ENCODE results near the gene MAMDC2.

MAMDC2 gene

GRCh38 chr9:70256123-70256551, 212.5 kb downstream of the MAMDC2 start:
- H3K27ac ChIP-seq, result no peak overlapping the region
- TF ChIP-seq CTCF (conservative IDR thresholded peaks at IDR 0.05), result no peak

GRCh38 chr9:70257502-70257901, 213.9 kb downstream of the MAMDC2 start:
- H3K27ac ChIP-seq, result peak overlapping the region; percentile 89

GRCh38 chr9:70257991-70258691, 214.5 kb downstream of the MAMDC2 start:
- peak overlapping the region; percentile 89 for H3K27ac ChIP-seq
- no peak for TF ChIP-seq CTCF (conservative IDR thresholded peaks at IDR 0.05)

More at GRCh38 chr9:70257502-70257901, 213.9 kb downstream of the MAMDC2 start:
- no peak for TF ChIP-seq CTCF (conservative IDR thresholded peaks at IDR 0.05)

GRCh38 chr9:70258692-70259511, 215.3 kb downstream of the MAMDC2 start, which contains the start of gene SMC5:
Gene SMC5, plus strand, starts transcription at chr9:70258978. Its CDS starts 101 bp downstream, at chr9:70259079.
- H3K27ac ChIP-seq, result peak within 1 kb of the TSS; percentile 89
- no peak for TF ChIP-seq CTCF (conservative IDR thresholded peaks at IDR 0.05)

DNA sequence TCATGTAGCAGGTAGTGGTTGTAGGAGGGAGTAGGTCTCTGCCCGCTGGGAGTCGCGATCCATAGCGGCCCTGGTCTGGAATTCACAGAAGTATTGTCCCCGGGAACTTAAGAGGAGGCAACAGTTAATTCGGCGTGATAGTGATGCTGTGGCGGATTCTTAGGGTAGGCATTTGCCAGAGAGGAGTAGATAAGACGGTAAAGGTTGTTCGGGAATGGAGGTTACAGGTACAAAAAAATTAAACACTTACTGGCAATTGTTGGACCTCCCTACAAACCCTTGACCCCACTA, 215.8 kb downstream of the MAMDC2 start:
- peak overlapping the region; percentile 89 for H3K27ac ChIP-seq
- TF ChIP-seq CTCF (conservative IDR thresholded peaks at IDR 0.05), result 0 out of 2 replicates have a peak, but pooled peaks have one; percentile 9

- TF ChIP-seq CTCF (conservative IDR thresholded peaks at IDR 0.05), result no peak
- H3K27ac ChIP-seq, result peak overlapping the region; percentile 89
Measured at GRCh38 chr9:70260007-70260443, 216.4 kb downstream of the MAMDC2 start.

DNA sequence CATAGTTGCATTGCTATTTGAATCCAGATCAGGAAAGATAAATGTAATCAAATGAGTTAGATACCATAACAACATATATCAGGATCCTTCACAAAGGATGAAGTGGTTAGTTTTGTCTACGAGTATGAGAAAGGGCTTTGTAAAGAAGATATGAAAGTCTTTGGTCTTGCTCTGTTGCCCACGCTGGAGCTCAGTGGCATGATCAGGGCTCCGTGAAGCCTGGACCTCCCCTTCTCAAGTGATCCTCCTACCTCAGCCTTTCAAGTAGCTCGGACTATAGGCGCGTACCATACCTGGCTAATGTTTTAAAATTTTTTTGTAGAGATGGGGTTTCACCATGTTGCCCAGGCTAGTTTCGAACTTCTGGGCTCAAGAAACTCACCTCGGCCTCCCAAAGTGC, 217.0 kb downstream of the MAMDC2 start:
- no peak for TF ChIP-seq CTCF (conservative IDR thresholded peaks at IDR 0.05)
- H3K27ac ChIP-seq, result no peak overlapping the region

Data from VCaP (cell line).